Omental fat pad (tissue), 4 donors: ENCODE measurements around the gene DYNC2LI1. TPM values are rescaled to one million over a fixed set of nuclear protein-coding genes. Genes with fewer than 3 reads are reported as not detected.

ENCODE experiments used
- ATAC-seq: fragments of 150-250 bp; one replicate; pipeline ENCODE4 v1.9.1; 2016; ENCODE audit warnings: mild to moderate bottlenecking, moderate library complexity; ENCODE audit not compliant: low FRiP score
- DNase-seq: peaks from one replicate; pipeline ENCODE4 v3.0.0-alpha.2; 2019; ENCODE audit warnings: low spot score
- total RNA-seq, 4 donors: library from RNA; depleted of rRNA; stranded (reverse); fragments of >200 nt; gene quantifications; one replicate each; pipeline ENCODE4 v1.1.0, GENCODE V29; 2016
- TF ChIP-seq, protein P1 (sequence below), 3 donors: fragments of 450-650 bp; IDR thresholded peaks; one replicate each; pipeline ENCODE4 v1.5.1; 2016 to 2017; ENCODE audit warnings: antibody characterized with exemption in 3 of 3, mild to moderate bottlenecking in 3 of 3, moderate library complexity in 2 of 3

DYNC2LI1 gene
- total RNA-seq, 4 donors from 2014 or later, result 13.2 to 24.3 (median 17.1) TPM

- DNase-seq (no peak), ATAC-seq (no peak)
- TF ChIP-seq, protein P1, sequence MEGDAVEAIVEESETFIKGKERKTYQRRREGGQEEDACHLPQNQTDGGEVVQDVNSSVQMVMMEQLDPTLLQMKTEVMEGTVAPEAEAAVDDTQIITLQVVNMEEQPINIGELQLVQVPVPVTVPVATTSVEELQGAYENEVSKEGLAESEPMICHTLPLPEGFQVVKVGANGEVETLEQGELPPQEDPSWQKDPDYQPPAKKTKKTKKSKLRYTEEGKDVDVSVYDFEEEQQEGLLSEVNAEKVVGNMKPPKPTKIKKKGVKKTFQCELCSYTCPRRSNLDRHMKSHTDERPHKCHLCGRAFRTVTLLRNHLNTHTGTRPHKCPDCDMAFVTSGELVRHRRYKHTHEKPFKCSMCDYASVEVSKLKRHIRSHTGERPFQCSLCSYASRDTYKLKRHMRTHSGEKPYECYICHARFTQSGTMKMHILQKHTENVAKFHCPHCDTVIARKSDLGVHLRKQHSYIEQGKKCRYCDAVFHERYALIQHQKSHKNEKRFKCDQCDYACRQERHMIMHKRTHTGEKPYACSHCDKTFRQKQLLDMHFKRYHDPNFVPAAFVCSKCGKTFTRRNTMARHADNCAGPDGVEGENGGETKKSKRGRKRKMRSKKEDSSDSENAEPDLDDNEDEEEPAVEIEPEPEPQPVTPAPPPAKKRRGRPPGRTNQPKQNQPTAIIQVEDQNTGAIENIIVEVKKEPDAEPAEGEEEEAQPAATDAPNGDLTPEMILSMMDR (IDR thresholded peaks at IDR 0.05), result no peak
These were observed 24.3 kb upstream of the DYNC2LI1 start for GRCh38 chr2:43749583-43749982.

GRCh38 chr2:43751476-43751990, 22.3 kb upstream of the DYNC2LI1 start:
- DNase-seq, result no peak
- ATAC-seq, result no peak
- TF ChIP-seq, protein P1 (IDR thresholded peaks at IDR 0.05), result no peak

DNA sequence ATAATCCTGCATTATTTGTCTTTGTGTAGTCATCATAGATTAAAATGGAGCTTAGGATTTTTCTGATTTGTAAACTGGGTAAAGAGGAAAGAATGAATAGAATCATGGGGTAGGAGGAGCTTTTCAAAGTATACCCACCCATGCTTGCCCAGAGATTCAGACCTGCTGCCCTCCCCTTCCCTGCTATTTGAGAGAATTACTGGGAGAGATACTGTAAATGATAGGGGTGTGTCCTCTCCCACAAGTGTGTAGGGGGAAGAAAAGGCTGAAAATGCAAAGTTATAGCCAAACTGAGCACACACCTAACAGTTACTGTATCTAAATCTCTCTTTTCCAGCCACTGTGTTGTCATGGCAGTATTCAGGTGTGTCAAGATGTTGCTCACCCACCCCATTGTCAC, 21.5 kb upstream of the DYNC2LI1 start:
- TF ChIP-seq, protein P1 (IDR thresholded peaks at IDR 0.05), result no peak
- ATAC-seq (no peak), DNase-seq (no peak)

DNA sequence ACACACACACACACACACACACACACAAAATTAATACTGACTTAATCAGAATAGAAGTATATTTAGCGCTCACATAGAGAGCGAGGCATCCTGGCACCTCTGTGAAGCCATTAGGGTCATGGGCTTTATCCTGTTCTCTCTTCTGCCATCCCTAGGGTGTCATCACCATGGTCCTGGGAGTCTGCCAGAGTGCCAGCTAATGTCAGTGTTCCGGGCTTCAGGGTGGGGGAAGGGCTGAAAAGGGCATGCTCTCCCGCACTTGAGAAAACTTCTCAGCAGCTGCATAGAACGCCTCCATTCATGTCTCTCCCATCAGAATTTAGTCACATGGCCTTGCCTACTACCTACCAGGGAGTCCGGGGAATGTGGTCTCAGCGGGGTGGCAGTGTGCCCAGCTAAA, 19.7 kb upstream of the DYNC2LI1 start:
- no peak for ATAC-seq

GRCh38 chr2:43758739-43759138, 15.1 kb upstream of the DYNC2LI1 start:
- ATAC-seq, result peak; percentile 10
- TF ChIP-seq, protein P1 (IDR thresholded peaks at IDR 0.05), result no peak
- DNase-seq, result no peak

More for the DNA sequence above, 19.7 kb upstream of the DYNC2LI1 start:
- TF ChIP-seq, protein P1 (IDR thresholded peaks at IDR 0.05), result no peak
- no peak for DNase-seq

DNA sequence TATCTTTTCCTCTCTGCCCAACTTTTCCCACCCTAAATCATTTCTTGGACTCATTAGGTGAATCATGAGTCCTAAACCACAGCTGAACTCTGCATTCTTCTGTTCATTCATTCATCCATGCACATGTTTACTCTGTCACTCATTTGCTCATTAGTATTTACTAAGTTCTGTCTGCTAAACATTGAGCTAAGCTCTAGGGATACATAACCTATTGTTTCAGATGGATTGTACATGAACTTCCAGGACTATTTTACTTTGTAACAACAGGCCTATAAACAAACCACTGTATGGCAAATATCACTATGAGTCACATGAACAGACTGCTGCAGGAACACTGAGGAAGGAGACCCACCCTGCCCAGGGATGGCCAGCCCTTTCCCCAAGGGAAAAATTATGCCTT, 14.6 kb upstream of the DYNC2LI1 start:
- DNase-seq, result no peak
- TF ChIP-seq, protein P1 (IDR thresholded peaks at IDR 0.05), result no peak
- peak; percentile 41 for ATAC-seq

GRCh38 chr2:43762286-43762685, 11.6 kb upstream of the DYNC2LI1 start:
- ATAC-seq (no peak), DNase-seq (no peak)
- TF ChIP-seq, protein P1 (IDR thresholded peaks at IDR 0.05), result no peak
